ENCODE data around the gene CDH13. TPM values are rescaled to one million over a fixed set of nuclear protein-coding genes. Genes with fewer than 3 reads are reported as not detected.

The CDH13 gene
- total RNA-seq, 4 donors from 2014 or later, result 3.1 to 13.5 (median 8.9) TPM

DNA sequence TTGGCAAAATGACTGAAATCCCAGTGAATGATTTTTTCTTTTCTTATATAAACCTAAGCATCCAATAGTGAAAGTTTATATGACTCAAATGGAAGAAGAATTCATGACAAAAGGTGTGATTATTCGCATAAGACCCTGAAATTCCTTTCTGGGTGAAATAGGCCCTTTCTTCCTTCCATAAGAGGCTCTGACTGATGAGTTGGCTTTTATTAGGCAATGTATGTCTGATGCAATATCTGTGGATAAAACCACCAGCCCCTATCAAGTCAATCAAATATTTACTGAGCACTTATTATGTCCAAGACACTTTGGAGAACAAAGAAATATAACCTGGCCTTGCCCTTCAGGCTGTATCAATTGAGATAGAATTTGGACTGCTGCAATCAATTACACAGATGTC, 316.6 kb downstream of the CDH13 start:
- TF ChIP-seq POLR2A (IDR thresholded peaks at IDR 0.05; ENCODE audit: low read depth) (no peak), POLR2AphosphoS5 (IDR thresholded peaks at IDR 0.05) (no peak), EP300 (IDR thresholded peaks at IDR 0.05) (no peak)
- TF ChIP-seq, protein P1, sequence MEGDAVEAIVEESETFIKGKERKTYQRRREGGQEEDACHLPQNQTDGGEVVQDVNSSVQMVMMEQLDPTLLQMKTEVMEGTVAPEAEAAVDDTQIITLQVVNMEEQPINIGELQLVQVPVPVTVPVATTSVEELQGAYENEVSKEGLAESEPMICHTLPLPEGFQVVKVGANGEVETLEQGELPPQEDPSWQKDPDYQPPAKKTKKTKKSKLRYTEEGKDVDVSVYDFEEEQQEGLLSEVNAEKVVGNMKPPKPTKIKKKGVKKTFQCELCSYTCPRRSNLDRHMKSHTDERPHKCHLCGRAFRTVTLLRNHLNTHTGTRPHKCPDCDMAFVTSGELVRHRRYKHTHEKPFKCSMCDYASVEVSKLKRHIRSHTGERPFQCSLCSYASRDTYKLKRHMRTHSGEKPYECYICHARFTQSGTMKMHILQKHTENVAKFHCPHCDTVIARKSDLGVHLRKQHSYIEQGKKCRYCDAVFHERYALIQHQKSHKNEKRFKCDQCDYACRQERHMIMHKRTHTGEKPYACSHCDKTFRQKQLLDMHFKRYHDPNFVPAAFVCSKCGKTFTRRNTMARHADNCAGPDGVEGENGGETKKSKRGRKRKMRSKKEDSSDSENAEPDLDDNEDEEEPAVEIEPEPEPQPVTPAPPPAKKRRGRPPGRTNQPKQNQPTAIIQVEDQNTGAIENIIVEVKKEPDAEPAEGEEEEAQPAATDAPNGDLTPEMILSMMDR (IDR thresholded peaks at IDR 0.05), result no peak
- intact Hi-C loops (cut with DNase I), result no loop called here

DNA sequence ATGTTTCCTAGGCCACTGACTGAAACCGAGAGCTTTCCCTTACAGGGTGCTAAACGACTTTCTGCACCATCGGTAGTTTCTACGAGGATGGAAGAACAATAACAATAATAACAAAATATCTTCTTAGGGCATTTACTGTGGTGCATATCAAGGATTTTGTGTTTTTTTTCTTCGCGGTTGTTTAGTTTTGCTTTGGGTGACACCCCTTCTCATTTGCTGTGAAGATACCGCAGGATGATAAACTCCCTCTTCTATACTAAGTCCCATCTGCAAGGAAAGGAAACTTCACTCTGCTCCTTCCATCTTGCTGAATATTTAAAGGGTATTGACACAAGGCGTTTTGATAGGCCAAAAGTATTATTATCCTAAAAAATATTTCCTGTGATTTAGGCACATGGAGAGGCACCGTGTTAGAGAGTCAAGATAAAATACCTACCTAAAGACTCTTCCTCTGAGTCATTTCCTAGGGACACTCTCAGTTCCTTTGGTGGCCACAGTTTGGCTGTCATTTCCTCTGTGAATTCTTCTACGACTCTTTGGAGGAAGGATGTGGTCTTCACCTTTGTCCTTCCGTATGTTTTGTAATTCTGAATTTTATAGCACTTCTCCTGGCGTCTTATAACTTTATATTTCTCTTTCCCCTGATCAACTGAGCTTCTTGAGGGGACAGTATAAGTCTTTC, 318.8 kb downstream of the CDH13 start:
- Histone ChIP-seq H3K27ac (replicated peaks in 1 of 4) (no peak overlapping the region), H3K4me1 (no peaks in the 10 kb centered on the region), H3K27me3 (no peaks in the 10 kb centered on the region), H3K4me3 (no peak overlapping the region), H3K36me3 (no peaks in the 10 kb centered on the region), H3K9me3 (no peaks in the 10 kb centered on the region)
- intact Hi-C loops (cut with DNase I), result no loop called here
- no peak for DNase-seq (ENCODE audit: extremely low spot score)
- WGBS, result 78% methylated on average over 12 of the region's 12 CpGs
- TF ChIP-seq, protein P1 (IDR thresholded peaks at IDR 0.05), result no peak
- TF ChIP-seq EP300 (IDR thresholded peaks at IDR 0.05) (no peak), POLR2AphosphoS5 (IDR thresholded peaks at IDR 0.05) (no peak), POLR2A (IDR thresholded peaks at IDR 0.05; ENCODE audit: low read depth) (no peak)

More for the DNA sequence above, 316.6 kb downstream of the CDH13 start:
- Histone ChIP-seq H3K27me3 (no peaks in the 10 kb centered on the region), H3K27ac (replicated peaks in 1 of 4) (no peak overlapping the region), H3K36me3 (no peaks in the 10 kb centered on the region), H3K9me3 (no peaks in the 10 kb centered on the region), H3K4me1 (no peaks in the 10 kb centered on the region), H3K4me3 (no peak overlapping the region)
- DNase-seq (ENCODE audit: extremely low spot score), result no peak
- 96% methylated on average over 1 of the region's 1 CpG for WGBS

DNA sequence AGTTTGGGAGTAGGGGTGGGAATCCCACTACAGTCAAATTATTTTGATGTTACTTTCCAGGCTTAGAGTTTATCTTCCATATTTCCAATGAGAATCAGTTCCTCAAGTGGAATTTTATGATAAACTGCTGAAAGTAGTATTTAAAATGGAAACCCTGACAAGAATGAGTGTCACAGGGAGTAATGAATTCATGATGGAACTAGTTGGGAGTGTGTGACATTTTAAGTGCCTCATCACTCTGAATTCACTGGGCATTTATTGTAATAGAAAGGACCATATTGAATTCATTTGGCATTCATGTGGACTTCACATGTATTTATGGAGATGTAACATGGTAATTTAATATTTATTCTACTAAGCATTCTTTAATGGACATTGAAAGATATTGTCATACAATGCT, 320.9 kb downstream of the CDH13 start:
- intact Hi-C loops (cut with DNase I), result no loop called here
- Histone ChIP-seq H3K27ac (replicated peaks in 1 of 4) (no peak overlapping the region), H3K9me3 (no peaks in the 10 kb centered on the region), H3K27me3 (no peaks in the 10 kb centered on the region), H3K4me3 (no peak overlapping the region), H3K36me3 (no peaks in the 10 kb centered on the region), H3K4me1 (no peaks in the 10 kb centered on the region)
- TF ChIP-seq, protein P1 (IDR thresholded peaks at IDR 0.05), result no peak
- no peak for TF ChIP-seq POLR2A (IDR thresholded peaks at IDR 0.05; ENCODE audit: low read depth)
- no peak for TF ChIP-seq EP300 (IDR thresholded peaks at IDR 0.05)
- TF ChIP-seq POLR2AphosphoS5 (IDR thresholded peaks at IDR 0.05), result no peak
- DNase-seq (ENCODE audit: extremely low spot score), result no peak

DNA sequence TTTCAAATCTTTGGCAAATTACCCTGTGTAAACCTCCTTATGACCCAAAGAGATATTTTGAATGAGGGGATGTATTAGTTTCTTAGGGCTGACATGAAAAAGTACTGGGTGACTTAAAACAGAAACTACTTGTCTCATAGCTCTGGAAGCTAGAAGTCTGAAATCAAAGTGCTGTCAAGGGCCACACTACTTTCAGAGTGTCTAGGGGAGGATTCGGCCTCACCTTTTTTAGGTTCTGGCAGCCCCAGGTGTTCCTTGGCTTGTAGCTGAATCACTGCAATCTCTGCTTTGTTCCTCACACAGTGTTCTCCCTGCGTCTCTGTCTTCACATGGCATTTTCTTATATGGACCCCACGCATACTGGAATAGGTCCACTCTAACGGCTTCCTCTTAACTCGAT, 322.2 kb downstream of the CDH13 start:
- no peaks in the 10 kb centered on the region for H3K4me1 ChIP-seq
- no peak for DNase-seq (ENCODE audit: extremely low spot score)
- no peaks in the 10 kb centered on the region for H3K36me3 ChIP-seq
- 67% methylated on average over 5 of the region's 5 CpGs for WGBS
- intact Hi-C loops (cut with DNase I), result no loop called here
- no peak overlapping the region for H3K4me3 ChIP-seq
- H3K27ac ChIP-seq (replicated peaks in 1 of 4), result no peak overlapping the region
- H3K27me3 ChIP-seq, result no peaks in the 10 kb centered on the region
- H3K9me3 ChIP-seq, result no peaks in the 10 kb centered on the region
- TF ChIP-seq EP300 (IDR thresholded peaks at IDR 0.05) (no peak), POLR2AphosphoS5 (IDR thresholded peaks at IDR 0.05) (no peak)

DNA sequence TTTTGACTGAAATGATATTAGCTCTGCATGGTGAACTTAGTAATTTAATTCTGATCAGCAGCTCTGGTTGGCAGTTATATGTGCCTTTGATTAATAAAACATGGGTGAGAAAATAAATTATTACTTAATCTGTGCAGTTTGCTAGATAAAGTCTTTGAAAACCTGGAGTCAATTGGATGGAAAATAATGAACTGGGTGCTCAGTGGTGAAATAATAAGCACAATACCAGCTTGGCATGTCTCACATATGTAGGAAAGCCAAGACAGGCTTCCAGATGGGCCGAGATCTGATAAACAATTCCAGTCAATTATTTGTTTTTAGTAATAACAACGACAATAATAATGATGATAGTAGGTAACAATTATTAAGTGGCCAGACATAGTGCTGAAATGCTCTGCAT, 326.7 kb downstream of the CDH13 start:
- H3K27me3 ChIP-seq, result no peaks in the 10 kb centered on the region
- no peaks in the 10 kb centered on the region for H3K36me3 ChIP-seq
- intact Hi-C loops (cut with DNase I), result no loop called here
- no peaks in the 10 kb centered on the region for H3K4me1 ChIP-seq
- WGBS, result 57% methylated on average over 2 of the region's 2 CpGs
- DNase-seq (ENCODE audit: extremely low spot score), result no peak
- no peaks in the 10 kb centered on the region for H3K9me3 ChIP-seq
- no peak overlapping the region for H3K4me3 ChIP-seq
- TF ChIP-seq, protein P1 (IDR thresholded peaks at IDR 0.05), result no peak
- TF ChIP-seq POLR2A (IDR thresholded peaks at IDR 0.05; ENCODE audit: low read depth) (no peak), EP300 (IDR thresholded peaks at IDR 0.05) (no peak), POLR2AphosphoS5 (IDR thresholded peaks at IDR 0.05) (no peak)
- no peak overlapping the region for H3K27ac ChIP-seq (replicated peaks in 1 of 4)

Data from esophagus muscularis mucosa (tissue), 4 donors.